GM19438 (cell line): ENCODE measurements around the gene GNAL.
"Not testable (repeated sequence)": the region's sequence is repeated elsewhere in the genome, so short reads cannot be mapped to it uniquely, and the experiment has no call there.

ENCODE experiments used
- ATAC-seq: cut with Tn5 transposase; IDR thresholded peaks from one replicate; pipeline ENCODE4 v1.9.1; 2021; ENCODE audit warnings: low read depth; ENCODE audit not compliant: unreplicated experiment

The GNAL gene

DNA sequence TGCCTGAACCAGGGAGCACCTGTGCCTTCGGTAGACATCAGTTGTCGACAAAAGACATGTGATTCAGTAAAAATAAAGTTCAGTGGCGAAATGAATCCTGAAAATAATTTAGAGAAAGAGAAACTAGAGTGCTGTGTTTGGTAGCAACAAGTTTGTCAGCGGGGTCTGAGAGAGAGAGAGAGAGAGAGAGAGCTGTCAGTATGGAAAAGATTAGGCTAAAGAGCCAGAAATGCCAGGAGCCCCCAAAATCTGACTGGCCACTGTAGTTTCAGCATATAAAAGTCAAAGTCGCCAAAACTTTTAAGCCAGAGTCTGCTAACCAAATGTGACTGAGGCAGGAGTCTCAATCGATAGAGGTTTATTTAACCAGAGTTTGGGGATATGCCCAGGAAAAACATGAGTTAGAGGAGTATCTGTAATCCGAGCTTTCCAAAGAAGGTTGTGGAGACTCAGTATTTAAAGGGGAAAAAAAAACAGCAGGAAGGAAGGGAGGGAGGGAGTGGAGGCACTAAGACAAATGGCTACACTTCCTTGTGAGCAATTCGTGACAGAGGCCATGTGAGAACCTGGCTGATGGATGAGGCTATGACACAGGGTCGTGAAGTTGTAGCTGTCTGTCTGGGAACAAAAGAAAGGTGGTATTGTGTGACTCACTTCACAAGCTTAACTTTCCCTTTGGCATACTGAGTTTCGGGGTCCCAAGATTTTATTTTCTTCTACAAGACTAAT lies 20.5 kb upstream of the GNAL start:
- ATAC-seq, result no peak

DNA sequence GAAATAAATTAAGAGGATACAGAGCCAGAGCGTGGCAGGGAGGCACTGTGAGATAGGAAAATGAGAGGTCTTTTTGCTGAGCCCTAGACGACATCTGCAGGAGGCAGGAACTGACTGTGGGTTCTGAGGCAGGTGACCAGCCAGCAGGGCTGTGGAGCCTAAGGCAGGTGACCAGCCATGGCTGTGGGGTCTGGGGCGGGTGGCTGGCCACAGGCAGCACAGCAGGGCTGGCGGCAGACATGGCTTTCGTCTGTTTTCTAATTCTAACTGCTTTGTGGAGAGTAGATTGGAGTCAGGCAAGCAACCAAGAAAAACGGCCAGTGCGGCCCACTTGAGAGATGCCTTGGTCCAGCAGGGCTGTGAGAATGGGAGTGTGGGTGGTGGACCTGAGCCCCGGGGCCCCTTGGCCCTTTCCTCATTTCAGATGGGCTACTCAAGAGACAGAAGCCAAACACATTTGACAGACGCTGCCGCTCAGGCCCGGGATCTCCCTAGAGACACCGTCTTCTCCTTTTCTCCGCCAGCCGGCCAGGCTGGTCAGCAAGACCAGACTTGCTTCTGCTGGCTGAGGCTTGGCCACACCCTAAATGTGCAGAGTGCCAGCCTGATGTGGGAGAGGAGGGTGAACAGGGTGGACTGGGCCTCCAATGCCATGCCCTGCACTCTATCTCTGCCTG lies 19.7 kb upstream of the GNAL start:
- ATAC-seq, result no peak

- no peak for ATAC-seq
Observed at GRCh38 chr18:11669948-11670275, 19.2 kb upstream of the GNAL start.

DNA sequence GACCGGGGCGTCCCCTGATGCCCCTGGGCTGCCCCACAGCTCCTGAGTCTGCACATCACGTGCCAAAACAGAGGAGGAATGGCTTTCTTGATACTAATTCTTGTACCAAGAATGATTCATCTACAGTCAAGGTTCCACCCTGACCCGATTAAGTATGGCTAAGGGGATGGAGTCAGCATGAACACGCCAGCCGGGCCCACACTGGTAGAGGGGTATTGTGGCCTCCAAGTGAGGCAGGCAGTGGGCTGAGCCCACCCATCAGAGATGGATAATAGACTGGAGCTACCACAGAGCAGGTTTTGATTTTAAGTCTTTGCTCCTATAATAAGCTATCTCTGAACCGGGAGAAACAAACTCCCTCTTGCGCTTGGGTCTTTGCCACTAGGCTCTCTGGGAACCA lies 17.9 kb upstream of the GNAL start:
- ATAC-seq, result no peak

DNA sequence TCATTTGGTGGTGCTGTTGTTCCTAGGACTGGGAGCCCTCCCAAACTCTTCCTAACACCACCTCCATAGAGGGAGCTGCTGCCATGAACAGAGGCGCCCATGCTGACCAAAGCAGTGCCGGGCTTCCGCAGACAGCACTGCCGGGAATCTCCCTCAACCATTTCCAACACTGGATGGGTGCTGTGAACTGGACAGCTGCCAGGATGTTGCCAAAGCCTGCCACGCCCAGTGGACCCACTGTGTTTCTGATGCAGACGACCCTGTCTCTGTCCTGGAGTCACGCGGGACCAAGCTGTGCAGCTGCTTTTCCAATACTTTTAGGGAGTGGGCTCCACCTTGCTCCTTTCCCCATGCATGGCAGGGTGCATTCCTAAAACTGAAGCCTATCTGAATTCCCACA lies 16.9 kb upstream of the GNAL start:
- no peak for ATAC-seq

- ATAC-seq, result no peak
Observed at GRCh38 chr18:11672846-11673454, 16.1 kb upstream of the GNAL start.

DNA sequence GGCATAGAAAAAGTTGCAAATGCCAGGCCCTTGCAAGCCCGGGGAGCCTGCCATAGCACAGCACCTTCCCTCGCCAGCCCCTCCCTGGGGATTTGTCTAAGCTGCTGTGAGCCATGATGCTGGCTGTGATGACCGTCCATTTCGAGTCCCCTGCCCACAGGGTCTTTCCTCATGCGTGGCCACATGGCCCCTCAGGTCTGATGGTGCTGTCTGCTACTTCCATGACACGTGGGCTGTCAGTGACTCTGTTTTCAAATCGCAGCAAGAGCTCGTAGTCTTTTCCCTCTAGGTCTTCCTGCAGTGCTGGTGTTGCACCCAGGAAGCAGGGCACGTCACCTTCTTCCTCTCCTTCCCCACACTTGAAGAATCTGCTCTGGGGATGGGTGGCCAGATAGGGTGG lies 15.5 kb upstream of the GNAL start:
- ATAC-seq, result no peak

GRCh38 chr18:11674119-11674518 lies 14.9 kb upstream of the GNAL start:
- ATAC-seq, result no peak

DNA sequence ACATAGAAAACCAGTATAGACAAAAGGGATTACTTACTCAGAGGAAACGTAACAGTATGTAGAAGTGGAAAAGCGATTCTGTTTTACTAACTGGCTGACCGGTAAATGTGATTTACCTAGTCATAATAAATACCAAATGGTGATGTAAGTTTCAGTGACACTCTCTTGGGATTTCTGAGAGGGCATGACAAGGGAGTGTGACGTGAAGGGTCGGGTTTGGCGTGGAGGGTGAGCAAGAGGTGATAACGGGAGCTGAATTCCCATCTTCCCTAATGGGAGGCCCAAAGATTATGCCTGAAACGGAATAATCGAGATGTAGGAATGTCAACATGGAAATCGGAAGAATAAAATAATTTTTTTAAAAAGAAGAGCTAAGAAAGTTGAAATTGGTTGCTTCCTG lies 12.7 kb upstream of the GNAL start:
- no peak for ATAC-seq

GRCh38 chr18:11676867-11677266 lies 12.2 kb upstream of the GNAL start:
- no peak for ATAC-seq

- no peak for ATAC-seq
Observed at GRCh38 chr18:11678211-11678610, 10.9 kb upstream of the GNAL start.

GRCh38 chr18:11689669-11690565 lies 853 bp downstream of the GNAL start:
- ATAC-seq, result no peak

DNA sequence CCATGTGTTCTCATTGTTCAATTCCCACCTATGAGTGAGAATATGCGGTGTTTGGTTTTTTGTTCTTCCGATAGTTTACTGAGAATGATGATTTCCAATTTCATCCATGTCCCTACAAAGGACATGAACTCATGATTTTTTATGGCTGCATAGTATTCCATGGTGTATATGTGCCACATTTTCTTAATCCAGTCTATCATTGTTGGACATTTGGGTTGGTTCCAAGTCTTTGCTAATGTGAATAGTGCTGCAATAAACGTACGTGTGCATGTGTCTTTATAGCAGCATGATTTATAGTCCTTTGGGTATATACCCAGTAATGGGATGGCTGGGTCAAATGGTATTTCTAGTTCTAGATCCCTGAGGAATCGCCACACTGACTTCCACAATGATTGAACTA lies 1.6 kb downstream of the GNAL start:
- not testable (repeated sequence) for ATAC-seq

DNA sequence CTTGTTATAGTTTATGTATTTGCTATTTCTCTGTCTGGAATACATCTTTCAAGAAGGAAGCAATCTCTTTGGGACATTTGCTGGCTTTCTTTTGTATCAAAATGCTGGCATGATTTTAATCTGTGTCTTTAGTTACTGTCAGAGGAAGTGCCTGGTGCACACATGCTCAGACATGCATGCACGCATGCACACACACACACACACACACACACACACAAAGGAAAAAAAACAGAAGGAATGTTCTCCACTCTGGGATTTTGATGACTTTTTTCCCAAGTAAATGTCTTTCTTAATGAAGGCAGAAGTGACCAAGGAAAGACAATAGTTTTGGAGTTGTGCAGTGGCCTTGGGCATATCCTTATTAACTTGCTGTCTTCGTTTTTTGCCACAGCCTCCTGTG lies 6.7 kb downstream of the GNAL start:
- no peak for ATAC-seq

GRCh38 chr18:11696451-11696850 lies 7.4 kb downstream of the GNAL start:
- ATAC-seq, result no peak

DNA sequence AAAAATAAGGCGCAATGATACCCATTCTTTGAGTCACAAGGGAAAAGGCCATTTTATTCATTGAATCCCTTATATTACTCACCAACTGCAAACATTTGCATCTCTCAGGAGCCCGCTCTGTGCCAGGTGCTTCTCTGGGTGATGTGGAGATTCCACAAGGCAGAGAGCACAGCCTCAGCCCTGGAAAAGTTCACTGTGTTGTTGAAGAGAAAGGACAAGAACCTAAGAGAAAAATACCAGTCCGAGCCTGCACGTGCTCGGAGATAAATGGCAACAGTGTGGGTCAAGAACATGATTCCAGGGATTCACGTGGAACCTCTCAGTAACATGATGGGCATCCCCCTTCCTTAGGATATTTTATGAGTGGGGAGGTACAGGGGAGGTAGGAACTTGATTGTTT lies 11.8 kb downstream of the GNAL start:
- ATAC-seq, result no peak

DNA sequence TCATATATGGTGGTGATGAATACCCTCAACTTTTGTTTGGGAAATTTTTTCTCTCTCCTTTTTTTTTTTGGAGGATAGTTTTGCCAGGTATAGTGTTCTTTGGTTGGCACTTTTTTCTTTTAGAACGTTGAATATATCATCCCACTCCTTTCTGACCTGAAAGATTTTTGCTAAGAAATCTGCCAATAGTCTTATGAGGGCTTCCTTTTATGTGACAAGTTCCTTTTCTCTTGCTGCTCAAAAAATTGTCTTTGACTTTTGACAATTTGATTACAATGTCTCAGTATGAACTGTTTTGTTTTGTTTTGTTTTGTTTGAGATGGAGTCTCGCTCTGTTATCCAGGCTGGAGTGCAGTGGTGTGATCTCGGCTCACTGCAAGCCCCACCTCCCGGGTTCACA lies 21.5 kb downstream of the GNAL start:
- ATAC-seq, result no peak

DNA sequence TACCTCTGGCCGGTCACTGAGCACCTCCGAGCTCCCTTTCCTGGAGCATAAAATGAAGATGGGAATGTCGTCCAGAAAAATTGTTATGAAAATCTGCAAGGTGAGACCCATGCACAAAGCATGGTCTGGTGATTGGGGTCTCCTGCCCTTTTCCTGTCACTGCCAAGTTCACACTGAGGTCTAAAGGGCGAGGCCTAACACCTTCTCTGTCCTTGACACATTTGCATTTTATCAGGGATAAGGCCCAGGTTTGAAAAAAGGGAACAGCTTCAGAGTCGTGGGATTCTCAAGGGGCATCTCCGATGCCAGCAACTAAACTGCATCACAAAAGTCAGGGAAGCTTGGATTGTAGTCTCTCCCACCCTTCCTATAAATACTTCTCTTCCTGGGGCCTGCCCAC lies 24.7 kb downstream of the GNAL start:
- ATAC-seq, result no peak

GRCh38 chr18:11714244-11714918 lies 25.3 kb downstream of the GNAL start:
- ATAC-seq, result no peak

DNA sequence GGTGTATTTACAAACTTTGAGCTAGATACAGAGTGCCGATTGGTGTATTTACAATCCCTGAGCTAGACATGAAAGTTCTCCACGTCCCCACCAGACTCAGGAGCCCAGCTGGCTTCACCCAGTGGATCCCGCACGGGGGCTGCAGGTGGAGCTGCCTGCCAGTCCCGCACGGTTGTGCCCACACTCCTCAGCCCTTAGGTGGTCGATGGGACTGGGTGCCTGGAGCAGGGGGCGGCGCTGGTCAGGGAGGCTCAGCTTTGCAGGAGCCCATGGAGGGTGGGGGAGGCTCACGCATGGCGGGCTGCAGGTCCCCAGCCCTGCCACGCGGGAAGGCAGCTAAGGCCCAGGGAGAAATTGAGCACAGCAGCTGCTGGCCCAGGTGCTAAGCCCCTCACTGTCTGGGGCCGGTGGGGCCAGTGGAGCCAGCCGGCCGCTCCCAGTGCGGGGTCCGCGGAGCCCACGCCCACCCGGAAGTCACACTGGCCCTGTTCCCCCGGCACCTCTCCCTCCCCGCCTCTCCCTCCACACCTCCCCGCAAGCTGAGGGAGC lies 27.8 kb downstream of the GNAL start:
- not testable (repeated sequence) for ATAC-seq
